HG03097 (cell line): ENCODE data around the gene C1orf21.

Experiments
- ATAC-seq: cut with Tn5 transposase; IDR thresholded peaks from one replicate; pipeline ENCODE4 v1.9.1; 2021; ENCODE audit not compliant: unreplicated experiment, low FRiP score

Gene C1orf21

DNA sequence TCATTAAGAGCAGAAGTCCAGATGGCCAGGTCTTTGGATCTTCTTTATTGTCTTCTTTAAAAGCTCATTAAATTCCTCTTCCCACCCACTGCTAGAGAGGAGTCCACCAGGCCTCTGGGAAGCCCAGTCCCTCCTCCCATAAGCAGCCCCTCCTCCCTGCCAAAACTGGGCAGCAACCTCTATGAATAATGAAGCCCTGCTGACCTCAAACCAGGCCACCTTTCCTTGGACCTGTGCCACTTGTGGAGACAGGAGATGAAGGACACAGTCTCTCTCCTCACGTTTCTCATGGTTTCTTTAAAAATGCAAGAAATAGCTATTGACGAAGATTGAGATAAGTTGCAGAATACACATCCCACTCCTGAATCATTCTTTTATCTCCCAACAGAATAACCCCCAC, 255.1 kb downstream of the C1orf21 start:
- ATAC-seq = no peak

- no peak for ATAC-seq
Measured at GRCh38 chr1:184643661-184644060, 256.8 kb downstream of the C1orf21 start.

GRCh38 chr1:184644771-184645170, 257.9 kb downstream of the C1orf21 start:
- ATAC-seq = no peak

GRCh38 chr1:184646178-184646701, 259.4 kb downstream of the C1orf21 start:
- ATAC-seq = no peak

GRCh38 chr1:184646824-184647223, 260.0 kb downstream of the C1orf21 start:
- no peak for ATAC-seq

- no peak for ATAC-seq
Measured at GRCh38 chr1:184647471-184647870, 260.6 kb downstream of the C1orf21 start.

GRCh38 chr1:184648160-184648855, 261.5 kb downstream of the C1orf21 start:
- no peak for ATAC-seq

DNA sequence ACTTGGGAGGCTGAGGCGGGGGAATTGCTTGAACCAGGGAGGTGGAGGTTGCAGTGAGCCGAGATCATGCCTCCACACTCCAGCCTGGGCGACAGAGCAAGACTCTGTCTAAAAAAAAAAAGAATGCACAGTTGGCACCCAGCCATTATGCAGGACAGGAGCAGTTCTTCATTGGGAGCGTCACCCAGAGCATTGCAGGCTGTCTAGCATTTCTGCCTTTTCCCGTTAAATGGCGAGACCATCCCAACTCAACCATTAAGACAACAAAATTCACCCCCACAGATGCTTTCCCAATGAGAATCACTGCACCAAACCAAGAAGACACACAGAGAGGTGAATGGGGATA, 262.0 kb downstream of the C1orf21 start:
- no peak for ATAC-seq

DNA sequence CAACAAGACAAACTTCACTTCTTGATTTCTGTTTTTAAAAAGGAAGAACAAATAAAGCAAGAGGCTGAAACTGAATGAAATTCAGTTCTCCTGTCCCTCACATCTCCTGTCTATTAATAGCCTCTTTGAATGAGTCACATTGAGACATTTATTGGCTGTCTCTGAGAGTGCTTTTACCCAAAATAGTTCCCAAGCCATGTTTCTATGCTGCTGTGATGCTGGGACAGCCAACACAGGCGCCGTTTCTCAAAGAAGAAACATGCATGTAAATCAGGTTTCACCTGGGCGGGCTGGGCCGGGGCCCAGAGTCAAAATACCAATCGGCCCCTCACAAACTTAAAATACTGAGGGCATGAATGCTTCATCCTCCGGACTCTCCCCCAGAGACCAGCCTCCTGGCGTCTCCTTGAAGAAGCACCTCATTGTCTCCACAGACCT, 262.6 kb downstream of the C1orf21 start:
- no peak for ATAC-seq

DNA sequence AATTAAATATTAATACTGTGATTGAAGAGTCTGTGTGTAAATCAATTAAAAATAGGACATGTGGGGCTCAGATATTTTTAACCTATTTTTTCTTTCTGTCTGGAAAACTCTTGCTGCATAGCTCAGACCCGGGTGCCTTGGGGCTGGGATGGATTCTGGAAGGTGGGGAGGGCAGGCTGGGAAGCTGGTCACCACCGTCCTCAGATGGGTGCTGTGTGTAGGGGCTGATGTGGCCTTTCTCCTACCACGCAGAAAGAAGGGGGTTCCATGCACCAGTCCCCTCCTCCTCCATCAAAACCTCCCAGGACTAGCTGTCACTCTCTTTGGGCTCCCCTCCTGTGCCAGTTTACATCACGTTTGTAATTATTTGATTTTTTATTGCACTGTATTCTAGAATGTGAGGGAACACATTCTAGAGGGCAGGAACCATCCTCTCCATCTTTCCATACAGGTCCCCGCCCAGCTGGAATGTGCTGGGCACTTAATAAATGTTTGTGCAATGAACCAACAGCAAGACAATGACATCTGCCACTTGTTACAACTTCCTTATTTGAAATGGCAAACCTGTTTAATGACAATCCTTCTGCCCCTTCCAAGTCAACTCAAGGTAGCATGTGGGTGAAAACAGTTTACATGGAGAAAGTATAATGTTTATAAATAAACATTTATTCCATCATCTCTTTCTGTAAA, 263.5 kb downstream of the C1orf21 start:
- no peak for ATAC-seq

DNA sequence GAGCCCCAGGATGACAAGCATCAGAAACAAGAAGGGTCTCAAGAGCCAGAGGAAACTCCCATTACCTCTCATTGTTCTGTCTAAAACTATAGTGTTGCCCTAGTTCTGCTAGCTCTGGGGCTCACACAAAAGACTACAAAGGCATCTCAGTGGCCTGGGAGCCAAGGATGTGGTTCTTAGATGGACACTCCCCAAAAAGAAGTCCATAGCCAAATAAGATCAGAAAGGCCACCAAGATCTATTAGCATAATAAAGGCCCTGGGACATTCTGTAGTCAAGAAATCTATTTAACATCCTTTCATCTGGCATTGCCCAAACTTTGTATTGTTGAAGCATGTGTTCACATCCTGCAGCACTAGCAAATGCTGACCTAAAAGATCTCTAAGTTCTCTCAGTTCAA, 268.4 kb downstream of the C1orf21 start:
- ATAC-seq = no peak

- ATAC-seq = no peak
Measured at GRCh38 chr1:184656221-184656620, 269.4 kb downstream of the C1orf21 start.

DNA sequence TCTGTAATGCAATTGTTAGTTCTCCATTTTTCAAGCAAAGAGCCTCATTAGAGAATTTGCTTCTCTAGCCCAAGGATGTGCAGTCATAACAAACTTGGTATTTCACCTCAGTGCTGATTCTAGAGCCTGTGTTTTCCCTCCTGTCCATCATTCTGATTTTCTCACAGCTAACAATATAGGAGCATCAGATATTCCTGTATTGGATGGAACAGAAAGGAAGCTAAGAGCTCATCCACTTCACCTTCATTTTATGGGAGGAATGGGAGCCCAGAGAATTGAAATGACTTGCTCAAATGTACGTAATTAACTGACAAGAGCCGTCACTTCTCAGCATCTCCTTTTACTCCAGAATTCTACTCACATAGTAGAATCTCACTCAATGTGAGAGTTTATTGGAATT, 271.2 kb downstream of the C1orf21 start:
- ATAC-seq = no peak

DNA sequence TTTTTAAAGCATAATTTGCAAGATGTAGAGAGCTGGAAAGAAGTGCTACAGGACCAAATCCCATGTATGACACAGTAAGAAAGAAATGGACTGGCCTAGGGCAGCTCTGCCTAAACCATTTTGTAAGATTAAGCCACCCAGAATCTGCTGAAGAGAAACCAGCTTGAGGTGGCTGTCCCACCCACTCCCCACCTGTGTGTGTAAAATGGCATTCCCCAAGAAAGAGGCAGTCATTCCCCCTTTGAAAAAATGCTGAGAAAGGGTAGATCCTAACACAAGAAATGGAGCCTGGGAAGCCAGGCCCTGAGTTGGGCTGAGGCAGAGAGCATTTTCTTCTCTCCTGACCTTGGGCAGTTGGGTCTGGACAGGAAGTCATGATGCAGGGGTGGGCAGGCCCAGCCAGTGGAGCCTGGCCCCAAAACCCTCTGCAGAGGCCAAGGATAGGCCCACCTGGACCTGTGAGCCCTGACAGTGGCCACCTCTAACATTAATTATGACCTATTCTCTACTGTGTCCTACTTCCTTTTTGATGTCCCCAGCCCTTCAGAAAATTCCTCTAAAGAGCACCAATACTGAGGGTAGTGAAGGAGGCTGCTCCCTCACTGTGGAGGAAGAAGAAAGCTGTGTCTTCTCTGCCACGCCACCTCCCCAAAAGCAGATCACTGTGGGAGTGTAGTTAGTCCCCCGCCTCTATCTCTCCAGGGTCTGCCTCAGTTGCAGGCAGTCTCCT, 273.8 kb downstream of the C1orf21 start:
- no peak for ATAC-seq

DNA sequence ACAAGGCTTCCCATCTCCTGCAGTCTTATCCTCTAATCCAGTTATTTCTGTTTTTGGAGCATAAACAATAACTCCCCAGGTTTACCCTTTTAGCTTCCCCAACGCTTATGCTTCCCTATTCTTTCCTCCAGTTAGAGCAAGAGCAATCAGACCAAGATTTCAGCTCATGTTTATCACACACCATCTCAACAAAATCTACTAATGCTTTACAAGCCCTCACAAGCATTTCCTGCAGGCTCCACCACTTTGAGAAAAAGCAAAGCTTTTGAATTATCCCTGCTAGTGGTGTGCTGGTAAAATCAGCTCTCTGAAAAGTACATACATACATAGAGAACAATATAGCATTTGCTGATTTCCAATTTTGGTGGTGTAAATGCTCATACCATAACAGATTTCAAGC, 275.0 kb downstream of the C1orf21 start:
- no peak for ATAC-seq

DNA sequence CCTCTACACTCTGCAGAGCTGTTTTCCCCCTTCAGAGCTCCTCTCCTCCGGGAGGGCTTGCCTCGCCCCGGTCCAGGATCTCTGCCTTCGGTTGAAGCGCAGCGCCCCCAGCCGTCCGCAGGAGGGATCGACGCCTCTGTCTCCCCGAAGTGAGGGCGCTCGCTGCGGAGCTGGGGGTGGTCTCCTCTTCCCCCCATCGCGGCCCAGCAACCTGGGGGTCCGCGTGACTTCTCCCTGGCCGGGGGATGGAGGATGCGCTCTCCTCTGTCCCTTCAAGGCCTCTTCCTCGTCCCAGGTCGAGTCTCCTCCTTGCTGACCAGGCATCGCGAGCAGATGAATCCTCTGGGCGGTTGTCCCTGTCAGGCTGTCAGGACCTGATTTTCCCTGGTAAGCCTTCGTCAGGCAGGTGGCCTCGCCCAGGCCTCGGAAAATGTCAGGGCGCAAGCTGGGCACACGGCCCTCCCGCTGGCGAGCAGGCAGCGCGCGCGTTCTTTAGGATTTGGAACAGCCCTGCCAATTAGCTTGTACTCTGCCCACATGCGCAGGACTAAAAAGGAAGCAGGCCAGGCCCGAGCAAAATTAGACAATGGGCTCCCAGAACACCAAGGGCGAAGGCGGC, 277.3 kb downstream of the C1orf21 start:
- ATAC-seq = no peak

DNA sequence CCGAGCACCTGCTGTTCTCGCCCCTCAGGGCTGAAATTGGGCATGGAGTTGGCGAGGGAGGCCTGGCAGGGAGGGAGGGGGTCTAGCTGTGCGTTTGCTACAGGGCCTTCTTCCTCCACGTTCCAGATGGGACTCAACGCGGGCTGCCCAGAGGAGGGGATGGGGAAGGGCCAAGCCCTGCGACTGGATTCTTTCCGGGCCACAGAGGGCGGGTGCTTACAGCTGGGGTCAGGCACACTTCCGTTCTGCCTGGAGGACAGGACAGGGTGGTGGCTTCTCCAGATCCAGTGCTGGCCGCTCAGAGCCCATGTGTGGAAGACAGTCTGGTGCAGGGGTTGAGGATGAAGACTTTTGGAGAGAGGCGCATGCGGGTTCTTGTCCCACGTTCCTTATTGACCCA, 277.8 kb downstream of the C1orf21 start:
- ATAC-seq = no peak

DNA sequence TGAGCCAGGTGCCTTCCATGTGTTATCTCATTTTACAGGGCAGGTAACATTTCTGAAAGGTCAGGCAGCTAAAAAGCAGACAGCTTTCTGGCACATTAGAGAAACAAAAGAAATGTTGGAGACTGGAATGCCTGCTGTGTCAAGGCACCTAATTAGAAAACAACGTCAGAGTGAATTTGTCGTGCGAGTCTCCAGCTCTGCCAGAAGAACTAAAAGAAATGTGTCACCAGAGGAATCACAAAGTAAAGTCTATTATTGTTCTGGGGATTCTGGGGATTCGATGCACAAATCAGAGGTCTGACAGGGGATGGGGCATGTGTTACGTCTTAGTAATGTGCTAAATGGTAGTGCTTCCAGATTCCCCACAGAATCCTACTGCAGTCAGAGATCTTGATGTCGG, 278.5 kb downstream of the C1orf21 start:
- ATAC-seq = no peak

DNA sequence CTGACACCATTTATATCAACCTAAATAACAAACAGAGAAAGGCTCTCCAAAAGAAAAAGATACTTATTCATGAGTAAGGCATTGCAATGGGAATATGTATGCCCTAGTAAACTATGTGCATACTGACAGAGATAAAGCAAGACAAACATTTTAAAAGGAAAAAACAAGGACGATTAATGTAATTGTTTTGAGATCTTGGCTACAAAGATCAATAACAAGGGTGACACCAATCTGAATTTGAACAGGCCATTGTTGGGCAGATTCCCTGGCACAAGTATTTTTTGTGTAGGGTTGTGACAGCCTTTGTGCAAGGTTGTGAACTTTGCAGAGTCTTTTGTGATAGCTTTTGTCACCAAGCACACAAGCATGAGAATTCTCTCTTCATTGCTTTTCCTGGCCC, 282.6 kb downstream of the C1orf21 start:
- ATAC-seq = no peak

GRCh38 chr1:184672013-184672726, 285.3 kb downstream of the C1orf21 start:
- ATAC-seq = no peak
